ENCODE measurements around the gene MLIP.
"Not testable (repeated sequence)": the region's sequence is repeated elsewhere in the genome, so short reads cannot be mapped to it uniquely, and the experiment has no call there.

Gene MLIP

GRCh38 chr6:54140811-54141210, 29.6 kb downstream of the MLIP start:
- DNase-seq (ENCODE audit: low spot score): no peak

- DNase-seq (ENCODE audit: low spot score): no peak
Observed at GRCh38 chr6:54142889-54143519, 31.8 kb downstream of the MLIP start.

GRCh38 chr6:54151861-54152260, 40.6 kb downstream of the MLIP start:
- DNase-seq (ENCODE audit: low spot score): no peak

- DNase-seq (ENCODE audit: low spot score): no peak
Observed at GRCh38 chr6:54156650-54157250, 45.5 kb downstream of the MLIP start.

- no peak for DNase-seq (ENCODE audit: low spot score)
Observed at GRCh38 chr6:54157405-54157804, 46.2 kb downstream of the MLIP start.

- DNase-seq (ENCODE audit: low spot score): no peak
Observed at GRCh38 chr6:54173089-54173488, 61.8 kb downstream of the MLIP start.

- DNase-seq (ENCODE audit: low spot score): no peak
Observed at GRCh38 chr6:54179152-54179551, 67.9 kb downstream of the MLIP start.

- no peak for DNase-seq (ENCODE audit: low spot score)
Observed at GRCh38 chr6:54183616-54184015, 72.4 kb downstream of the MLIP start.

- no peak for DNase-seq (ENCODE audit: low spot score)
Observed at GRCh38 chr6:54185885-54186284, 74.6 kb downstream of the MLIP start.

- no peak for DNase-seq (ENCODE audit: low spot score)
Observed at GRCh38 chr6:54188846-54189245, 77.6 kb downstream of the MLIP start.

GRCh38 chr6:54191461-54191860, 80.2 kb downstream of the MLIP start:
- no peak for DNase-seq (ENCODE audit: low spot score)

GRCh38 chr6:54192993-54193392, 81.8 kb downstream of the MLIP start:
- DNase-seq (ENCODE audit: low spot score): no peak

GRCh38 chr6:54193560-54193959, 82.3 kb downstream of the MLIP start:
- no peak for DNase-seq (ENCODE audit: low spot score)

GRCh38 chr6:54194067-54194466, 82.8 kb downstream of the MLIP start:
- DNase-seq (ENCODE audit: low spot score): peak; percentile 62

- no peak for DNase-seq (ENCODE audit: low spot score)
Observed at GRCh38 chr6:54195637-54196036, 84.4 kb downstream of the MLIP start.

- no peak for DNase-seq (ENCODE audit: low spot score)
Observed at GRCh38 chr6:54196905-54197304, 85.7 kb downstream of the MLIP start.

GRCh38 chr6:54198134-54198533, 86.9 kb downstream of the MLIP start:
- no peak for DNase-seq (ENCODE audit: low spot score)

- not testable (repeated sequence) for DNase-seq (ENCODE audit: low spot score)
Observed at GRCh38 chr6:54203474-54204035, 92.3 kb downstream of the MLIP start.

GRCh38 chr6:54204921-54205591, 93.8 kb downstream of the MLIP start:
- no peak for DNase-seq (ENCODE audit: low spot score)

- DNase-seq (ENCODE audit: low spot score): no peak
Observed at GRCh38 chr6:54206510-54206909, 95.3 kb downstream of the MLIP start.

- not testable (repeated sequence) for DNase-seq (ENCODE audit: low spot score)
Observed at GRCh38 chr6:54209983-54210382, 98.7 kb downstream of the MLIP start.

GRCh38 chr6:54214286-54214685, 103.0 kb downstream of the MLIP start:
- DNase-seq (ENCODE audit: low spot score): no peak

- DNase-seq (ENCODE audit: low spot score): no peak
Observed at GRCh38 chr6:54216336-54216735, 105.1 kb downstream of the MLIP start.
